H1 (cell line): Measurements from ENCODE around the gene IRF2BP1. TPM values are rescaled to one million over a fixed set of nuclear protein-coding genes. Genes with fewer than 3 reads are reported as not detected.

Experiments
- CTCF ChIA-PET: fragments of 300-600 bp; sonication (Branson Sonifier 250); formaldehyde crosslinking; loops from one replicate; lab custom pipeline; 2021; ENCODE audit not compliant: partially characterized antibody; lab: Charles Lee
- POLR2A ChIA-PET: fragments of 300-600 bp; sonication (Branson Sonifier 250); formaldehyde crosslinking; loops from one replicate; lab custom pipeline; 2021; ENCODE audit warnings: inconsistent platforms; ENCODE audit not compliant: partially characterized antibody; lab: Charles Lee
- DNase-seq, 2 experiments: peaks; one replicate each; pipeline versions ENCODE4 v3.0.0 to v3.0.0-alpha.2; 2010 to 2022; ENCODE audit warnings: low spot score in 2 of 2, low read depth in 1 of 2, mixed read lengths in 1 of 2
- FAIRE-seq: peaks from 2 replicates; lab custom pipeline; 2011; peaks lifted over from hg19 to GRCh38; lab: Jason Lieb, UNC
- H2AFZ ChIP-seq: 2 replicates; pipeline ENCODE4 v1.8.1; 2012; ENCODE audit warnings: low read length, inconsistent platforms
- H2AK5ac ChIP-seq: 2 replicates; pipeline ENCODE4 v1.6.1; 2013; ENCODE audit warnings: low read depth, low read length
- H2BK120ac ChIP-seq: replicated peaks from 2 replicates; pipeline ENCODE3; 2013; ENCODE audit warnings: low read depth, low read length, inconsistent platforms
- H2BK12ac ChIP-seq: 2 replicates; pipeline ENCODE4 v1.6.1; 2013; ENCODE audit warnings: low read depth, low read length
- H2BK15ac ChIP-seq: 2 replicates; pipeline ENCODE4 v1.6.1; 2013; ENCODE audit warnings: low read length
- H2BK20ac ChIP-seq: 2 replicates; pipeline ENCODE4 v1.6.1; 2013; ENCODE audit warnings: low read length
- H2BK5ac ChIP-seq: 2 replicates; pipeline ENCODE4 v1.6.1; 2013; ENCODE audit warnings: low read depth, low read length
- H3K14ac ChIP-seq: 2 replicates; pipeline ENCODE4 v1.6.1; 2013; ENCODE audit warnings: inconsistent platforms; ENCODE audit not compliant: insufficient read length
- H3K18ac ChIP-seq: 2 replicates; pipeline ENCODE4 v1.6.1; 2013; ENCODE audit warnings: low read length; ENCODE audit errors: extremely low read depth
- H3K23ac ChIP-seq: 2 replicates; pipeline ENCODE4 v1.6.1; 2013; ENCODE audit warnings: inconsistent platforms; ENCODE audit not compliant: insufficient read length
- H3K23me2 ChIP-seq: 2 replicates; pipeline ENCODE4 v1.6.1; 2013; ENCODE audit warnings: low read depth, low read length
- H3K27ac ChIP-seq: 2 replicates; pipeline ENCODE4 v1.6.1; 2011; ENCODE audit warnings: low read depth, low read length, inconsistent platforms
- H3K27me3 ChIP-seq, 4 experiments: replicated peaks in 1 of 4; 1 replicate in 1 of 4; 2 replicates in 3 of 4; pipeline versions ENCODE4 v1.6.1 to v1.8.1; 2011 to 2013; ENCODE audit warnings: low read length in 3 of 4, mild to moderate bottlenecking in 3 of 4, inconsistent platforms in 2 of 4, mixed read lengths in 2 of 4, moderate library complexity in 1 of 4; ENCODE audit not compliant: control insufficient read depth in 3 of 4, insufficient read depth in 3 of 4; ENCODE audit errors: extremely low read depth in 1 of 4
- H3K36me3 ChIP-seq, 4 experiments: 2 replicates each; pipeline versions ENCODE4 v1.6.1 to v1.8.1; 2011 to 2013; ENCODE audit warnings: mild to moderate bottlenecking in 4 of 4, low read length in 3 of 4, moderate library complexity in 2 of 4, control low read depth in 1 of 4, inconsistent platforms in 1 of 4; ENCODE audit not compliant: insufficient read depth in 4 of 4, control insufficient read depth in 2 of 4
- H3K4ac ChIP-seq: replicated peaks from 2 replicates; pipeline ENCODE3; 2013; ENCODE audit warnings: low read length, low read depth, mixed read lengths, inconsistent platforms; ENCODE audit not compliant: insufficient read length
- H3K4me1 ChIP-seq, 4 experiments: replicated peaks in 1 of 4; 1 replicate in 1 of 4; 2 replicates in 3 of 4; pipeline versions ENCODE4 v1.6.1 to v1.8.1; 2011 to 2013; ENCODE audit warnings: low read length in 3 of 4, inconsistent platforms in 2 of 4, mixed read lengths in 1 of 4; ENCODE audit not compliant: insufficient read depth in 4 of 4, control insufficient read depth in 3 of 4
- H3K4me2 ChIP-seq, 2 experiments: 2 replicates each; pipeline versions ENCODE4 v1.6.1 to v1.8.1; 2011 to 2013; ENCODE audit warnings: low read depth in 2 of 2, low read length in 2 of 2, control low read depth in 1 of 2, inconsistent platforms in 1 of 2, mild to moderate bottlenecking in 1 of 2; ENCODE audit not compliant: insufficient read depth in 1 of 2
- H3K4me3 ChIP-seq, 4 experiments: fragments of 200-600, 300-600 bp in 1 of 4; sonication (generic), shearing (Covaris generic), sonication (Bioruptor Twin) in 1 of 4; 2 replicates each; pipeline versions ENCODE4 v1.5.1 to v1.8.1; 2011 to 2016; ENCODE audit warnings: low read length in 4 of 4, low read depth in 3 of 4, control low read depth in 2 of 4, inconsistent platforms in 2 of 4, mild to moderate bottlenecking in 2 of 4, mixed read lengths in 1 of 4, moderate library complexity in 1 of 4; ENCODE audit not compliant: insufficient read depth in 2 of 4; ENCODE audit errors: extremely low read depth in 1 of 4
- H3K56ac ChIP-seq: replicated peaks from 2 replicates; pipeline ENCODE3; 2013; ENCODE audit warnings: low read depth, mild to moderate bottlenecking, mixed read lengths, low read length, inconsistent platforms; ENCODE audit not compliant: insufficient read length
- H3K79me1 ChIP-seq: 2 replicates; pipeline ENCODE4 v1.6.1; 2013; ENCODE audit warnings: low read depth, low read length, control low read depth
- H3K79me2 ChIP-seq, 2 experiments: 2 replicates each; pipeline versions ENCODE4 v1.6.1 to v1.8.1; 2012 to 2013; ENCODE audit warnings: low read length in 2 of 2, mild to moderate bottlenecking in 2 of 2, inconsistent platforms in 1 of 2; ENCODE audit not compliant: insufficient read depth in 2 of 2, control insufficient read depth in 1 of 2
- H3K9ac ChIP-seq, 4 experiments: replicated peaks in 1 of 4; 1 replicate in 1 of 4; 2 replicates in 3 of 4; pipeline versions ENCODE4 v1.6.1 to v1.8.1; 2011 to 2013; ENCODE audit warnings: low read depth in 3 of 4, low read length in 3 of 4, control low read depth in 2 of 4, mild to moderate bottlenecking in 2 of 4, moderate library complexity in 2 of 4, inconsistent platforms in 1 of 4; ENCODE audit errors: extremely low read depth in 1 of 4
- H3K9me3 ChIP-seq, 2 experiments: 2 replicates each; pipeline versions ENCODE4 v1.6.1 to v1.8.1; 2012 to 2013; ENCODE audit warnings: mild to moderate bottlenecking in 2 of 2, moderate library complexity in 2 of 2, control low read depth in 1 of 2, inconsistent platforms in 1 of 2, low read depth in 1 of 2, low read length in 1 of 2, mixed read lengths in 1 of 2; ENCODE audit not compliant: insufficient read depth in 2 of 2
- H4K20me1 ChIP-seq, 2 experiments: replicated peaks in 1 of 2; 2 replicates each; pipeline versions ENCODE3 to v1.8.1; 2011 to 2013; ENCODE audit warnings: inconsistent platforms in 2 of 2, low read length in 2 of 2, mild to moderate bottlenecking in 1 of 2; ENCODE audit not compliant: insufficient read depth in 2 of 2, control insufficient read depth in 1 of 2
- H4K5ac ChIP-seq: 2 replicates; pipeline ENCODE4 v1.6.1; 2013; ENCODE audit warnings: low read length, low read depth, mixed read lengths, inconsistent platforms; ENCODE audit not compliant: insufficient read length
- H4K8ac ChIP-seq: 2 replicates; pipeline ENCODE4 v1.8.0; 2013; ENCODE audit warnings: mild to moderate bottlenecking, moderate library complexity, low read length, inconsistent platforms; ENCODE audit not compliant: insufficient read depth; ENCODE audit errors: extremely low read depth
- H4K91ac ChIP-seq: replicated peaks from 2 replicates; pipeline ENCODE3; 2013; ENCODE audit warnings: low read length, mixed read lengths, inconsistent platforms; ENCODE audit not compliant: insufficient read length
- ASH2L ChIP-seq: fragments of 200-600, 300-600 bp; sonication (generic); IDR thresholded peaks from one replicate; pipeline ENCODE4 v1.7.1; 2017; ENCODE audit warnings: low read length
- BACH1 ChIP-seq: IDR thresholded peaks from 2 replicates; pipeline ENCODE4 v1.6.1; 2012; ENCODE audit warnings: low read length, improper control_type of control experiment
- BCL11A ChIP-seq, 2 experiments: IDR thresholded peaks; one replicate each; pipeline ENCODE4 v1.6.1; 2011; ENCODE audit warnings: low read depth in 2 of 2, low read length in 2 of 2, mild to moderate bottlenecking in 2 of 2
- CBX5 ChIP-seq: fragments of 300-800, 300-1000 bp; sonication (generic); IDR thresholded peaks from 2 replicates; pipeline ENCODE4 v1.7.1; 2016; ENCODE audit warnings: antibody characterized with exemption, low read length, low read depth
- CHD2 ChIP-seq: IDR thresholded peaks from 2 replicates; pipeline ENCODE4 v1.6.1; 2012; ENCODE audit warnings: low read length, improper control_type of control experiment
- GABPA ChIP-seq: IDR thresholded peaks from 2 replicates; pipeline ENCODE4 v1.6.1; 2011; ENCODE audit warnings: mild to moderate bottlenecking, low read length, moderate library complexity, borderline replicate concordance; ENCODE audit not compliant: insufficient read depth
- JUN ChIP-seq: IDR thresholded peaks from 2 replicates; pipeline ENCODE4 v1.6.1; 2011; ENCODE audit warnings: low read depth, mild to moderate bottlenecking, improper control_type of control experiment, low read length
- KDM5A ChIP-seq: fragments of 200-600 bp; IDR thresholded peaks from 2 replicates; pipeline ENCODE4 v1.7.1; 2012; ENCODE audit warnings: mild to moderate bottlenecking, low read length, inconsistent platforms, mixed read lengths
- SIN3A ChIP-seq, 2 experiments: IDR thresholded peaks in 1 of 2; conservative IDR thresholded peaks in 1 of 2; 2 replicates each; pipeline ENCODE4 v1.6.1; 2011 to 2012; ENCODE audit warnings: low read length in 2 of 2, improper control_type of control experiment in 1 of 2, low read depth in 1 of 2, mild to moderate bottlenecking in 1 of 2
- TAF7 ChIP-seq: optimal IDR thresholded peaks from 2 replicates; pipeline ENCODE3; 2011; ENCODE audit warnings: low read depth, mild to moderate bottlenecking, inconsistent platforms, low read length, moderate library complexity, borderline replicate concordance
- YY1 ChIP-seq: IDR thresholded peaks from 2 replicates; pipeline ENCODE4 v1.6.1; 2011; ENCODE audit warnings: low read depth, mild to moderate bottlenecking, low read length
- whole genome bisulfite sequencing, 2 experiments: shearing (Covaris generic) in 1 of 2; methylation state at CpG; one replicate each; pipeline versions ENCODE4 v1.1.6 to v1.1.7; 2013 to 2015; ENCODE audit warnings: low lambda C conversion rate in 2 of 2, mixed read lengths in 2 of 2, inconsistent platforms in 1 of 2, low coverage in 1 of 2, missing lambda C conversion rate in 1 of 2; ENCODE audit not compliant: insufficient replicate concordance in 2 of 2, insufficient coverage in 1 of 2, insufficient read length in 1 of 2; ENCODE audit errors: extremely low coverage in 1 of 2, missing lambda C conversion rate in 1 of 2; 5-methylcytosine and 5-hydroxymethylcytosine counted together
- polyA plus RNA-seq, 7 experiments: library from polyadenylated mRNA; depleted of rRNA in 3 of 7; stranded (reverse) in 5 of 7; unstranded in 2 of 7; fragments of >200 nt in 5 of 7; fragments of 200-250 nt in 2 of 7; gene quantifications; 1 replicate in 5 of 7; 2 replicates in 1 of 7; 4 replicates in 1 of 7; pipeline versions ENCODE4 v1.2.1 to v1.2.3, GENCODE V29; 2011 to 2013; ENCODE audit warnings: missing spikeins in 2 of 7, mixed read lengths in 2 of 7
- total RNA-seq: library from RNA; stranded (reverse); fragmentation: NEBNext Ultra II Directional; extraction: Animal tissue kit (Norgen Biotek cat#: 25700); gene quantifications from 2 replicates; pipeline ENCODE4 v1.2.1, GENCODE V29; 2021

The IRF2BP1 gene
- total and polyA plus RNA-seq, 2 of the 8 experiments (the other 6 are each of a cell fraction or from before 2014, with no cell fraction given), result 12.1 to 24.4 TPM

DNA sequence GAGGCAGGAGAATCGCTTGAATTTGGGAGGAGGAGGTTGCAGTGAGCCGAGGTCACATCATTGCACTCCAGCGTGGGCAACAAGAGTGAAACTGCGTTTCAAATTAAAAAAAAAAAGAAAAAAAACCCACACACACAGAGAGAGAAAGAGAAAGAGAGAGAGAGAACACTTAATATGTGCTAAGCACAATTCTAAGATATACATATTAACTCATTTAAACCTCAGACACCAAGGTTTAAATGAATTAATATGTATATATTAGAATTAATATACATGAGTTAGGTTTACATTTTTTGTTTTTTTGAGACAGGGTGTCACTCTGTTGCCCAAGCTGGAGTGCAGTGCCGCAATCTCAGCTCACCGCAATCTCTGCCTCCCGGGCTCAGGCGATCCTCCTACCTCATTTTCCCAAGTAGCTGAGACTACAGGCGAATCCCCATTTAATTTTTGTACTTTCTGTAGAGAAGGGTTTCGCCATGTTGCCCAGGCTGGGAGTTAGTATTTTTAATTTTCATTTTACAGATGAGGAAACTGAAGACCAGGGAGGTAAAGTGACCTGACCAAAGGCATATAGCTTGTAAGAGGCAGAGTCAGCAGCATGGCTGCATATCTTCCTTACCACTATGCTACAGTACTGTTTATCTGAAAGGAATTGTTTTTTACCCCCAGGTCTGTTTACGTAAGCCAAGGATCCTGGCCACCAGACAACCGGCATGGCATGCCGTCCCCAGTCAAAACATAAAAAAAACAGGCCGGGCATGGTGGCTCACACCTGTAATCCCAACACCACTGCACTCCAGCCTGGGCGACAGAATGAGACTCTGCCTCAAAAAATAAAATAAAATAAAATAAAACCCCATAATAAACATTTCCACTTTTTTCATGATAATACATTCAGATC is 25.3 kb downstream of the IRF2BP1 start:
- H3K23me2 ChIP-seq, result peaks cover 16% of the 10 kb centered on the region
- FAIRE-seq (no peak), DNase-seq (no peak)
- peaks cover 2 to 69% of the 10 kb centered on the region in 2 experiments; a peak in 2 of 4 replicates for H3K79me2 ChIP-seq
- WGBS, 2 experiments, result 93% methylated on average over 14 of the region's 15 CpGs; no CpG with 5 or more reads in 1 of the 2 experiments
- ChIA-PET POLR2A (interaction anchor here (0.6 to 1.4 kb wide), 5 partner anchors 9 to 127 kb away, joined by 3 to 4 read pairs (median 3); partner anchors contain the start of gene IRF2BP1), CTCF (interaction anchor here (0.6 to 2.4 kb wide), 5 partner anchors 24 to 267 kb away, joined by 3 to 4 read pairs (median 4); partner anchors contain the start of gene NANOS2)
- H2BK5ac ChIP-seq, result no peak overlapping the region
- no peak overlapping the region for H3K9ac ChIP-seq
- no peak overlapping the region for H4K8ac ChIP-seq
- peaks cover 0 to 16% (median 7%) of the 10 kb centered on the region in 4 experiments; a peak in 6 of 7 replicates for H3K4me1 ChIP-seq
- no peak overlapping the region for H3K27ac ChIP-seq
- H3K27me3 ChIP-seq, result no peaks in the 10 kb centered on the region; a peak in 1 of 7 replicates
- H2BK20ac ChIP-seq, result no peak overlapping the region
- H3K9me3 ChIP-seq, result no peaks in the 10 kb centered on the region
- no peak overlapping the region for H3K4ac ChIP-seq
- H3K23ac ChIP-seq, result no peak overlapping the region
- no peak overlapping the region for H3K18ac ChIP-seq
- no peak overlapping the region for H3K4me3 ChIP-seq
- H2BK120ac ChIP-seq, result no peak overlapping the region
- peaks cover 6% of the 10 kb centered on the region; the same call in 1 of the 2 replicates for H3K79me1 ChIP-seq
- H2BK15ac ChIP-seq, result no peak overlapping the region
- H4K5ac ChIP-seq, result no peak overlapping the region
- no peak overlapping the region for H3K14ac ChIP-seq
- H4K20me1 ChIP-seq, result peaks cover 2 to 7% of the 10 kb centered on the region in 2 experiments
- no peak overlapping the region for H4K91ac ChIP-seq
- no peak overlapping the region for H2AFZ ChIP-seq
- H2AK5ac ChIP-seq, result no peak overlapping the region
- H3K56ac ChIP-seq, result no peak overlapping the region
- TF ChIP-seq KDM5A (no peak), CBX5 (no peak), SIN3A (conservative IDR thresholded peaks at IDR 0.05 in 1 of 2, IDR thresholded peaks at IDR 0.05 in 1 of 2; ENCODE audit: low read depth in 1 of 2, low read length in 2 of 2) (no peak), BCL11A (IDR thresholded peaks at IDR 0.05; ENCODE audit: low read depth in 2 of 2, low read length in 2 of 2) (no peak), BACH1 (no peak), TAF7 (no peak), JUN (no peak), CHD2 (no peak), ASH2L (no peak), GABPA (no peak), YY1 (no peak)
- H3K36me3 ChIP-seq, result peaks cover 0 to 12% (median 7%) of the 10 kb centered on the region in 4 experiments; a peak in 5 of 8 replicates
- H2BK12ac ChIP-seq, result no peak overlapping the region
- H3K4me2 ChIP-seq, result no peak overlapping the region
